ENCODE data around the gene IMPG2. TPM values are rescaled to one million over a fixed set of nuclear protein-coding genes. Genes with fewer than 3 reads are reported as not detected.

Gene IMPG2
- total RNA-seq, 5 donors from 2014 or later (not counting 1 experiment from before 2014, with no cell fraction given) = 0.56 to 0.88 (median 0.76) TPM

- no peaks in the 10 kb centered on the region for H3K4me1 Mint-ChIP-seq
- H3K27me3 Mint-ChIP-seq = no peaks in the 10 kb centered on the region
- no peaks in the 10 kb centered on the region for H3K27me3 ChIP-seq (replicated peaks in 1 of 2; ENCODE audit: control insufficient read depth in 2 of 2, extremely low read depth in 1 of 2, insufficient read depth in 2 of 2, low read length in 1 of 2)
- POLR2A ChIA-PET = interaction anchor here in 1 of 2 donors (0.6 kb wide), 1 partner anchor 11 kb away, joined by 3 read pairs; no protein-coding TSS in a partner anchor
- ATAC-seq (replicated peaks in 1 of 4) (no peak), DNase-seq (no peak)
- H3K9me3 ChIP-seq = no peaks in the 10 kb centered on the region
- H3K36me3 Mint-ChIP-seq = peaks cover 33% of the 10 kb centered on the region
- no peak overlapping the region for H3K27ac Mint-ChIP-seq
- no peak overlapping the region for H3K4me3 Mint-ChIP-seq
- WGBS (ENCODE audit: insufficient coverage) = no CpG with 5 or more reads among the region's 5 CpGs
- H3K27ac ChIP-seq (ENCODE audit: low read length) = no peak overlapping the region
- CTCF ChIA-PET = no interaction called here
- H3K4me3 ChIP-seq (ENCODE audit: control insufficient read depth in 1 of 2, extremely low read depth in 1 of 2, low read length in 1 of 2) = no peak overlapping the region
- H3K4me1 ChIP-seq (ENCODE audit: control insufficient read depth in 1 of 2, extremely low read depth in 1 of 2, insufficient read depth in 2 of 2, low read length in 2 of 2) = no peaks in the 10 kb centered on the region
- H3K9me3 Mint-ChIP-seq = peaks cover 0 to 1% (median 0%) of the 10 kb centered on the region in 3 donors
- no peaks in the 10 kb centered on the region for H3K36me3 ChIP-seq (ENCODE audit: control insufficient read depth in 2 of 2, extremely low read depth in 1 of 2, insufficient read depth in 1 of 2, low read length in 1 of 2)
Observed at GRCh38 chr3:101270149-101270548, 50.2 kb downstream of the IMPG2 start.

GRCh38 chr3:101268971-101269671, 51.3 kb downstream of the IMPG2 start:
- Histone ChIP-seq H3K27me3 (replicated peaks in 1 of 2; ENCODE audit: control insufficient read depth in 2 of 2, extremely low read depth in 1 of 2, insufficient read depth in 2 of 2, low read length in 1 of 2) (no peaks in the 10 kb centered on the region), H3K27ac (ENCODE audit: low read length) (no peak overlapping the region), H3K4me1 (ENCODE audit: control insufficient read depth in 1 of 2, extremely low read depth in 1 of 2, insufficient read depth in 2 of 2, low read length in 2 of 2) (no peaks in the 10 kb centered on the region), H3K4me3 (ENCODE audit: control insufficient read depth in 1 of 2, extremely low read depth in 1 of 2, low read length in 1 of 2) (no peak overlapping the region), H3K9me3 (no peaks in the 10 kb centered on the region), H3K36me3 (ENCODE audit: control insufficient read depth in 2 of 2, extremely low read depth in 1 of 2, insufficient read depth in 1 of 2, low read length in 1 of 2) (no peaks in the 10 kb centered on the region)
- POLR2A ChIA-PET = interaction anchor here (0.6 to 0.7 kb wide), 2 partner anchors 12 to 242 kb away, joined by 3 to 4 read pairs; no protein-coding TSS in a partner anchor
- H3K9me3 Mint-ChIP-seq = peaks cover 0 to 9% (median 0%) of the 10 kb centered on the region in 3 donors
- no CpG with 5 or more reads among the region's 3 CpGs for WGBS (ENCODE audit: insufficient coverage)
- DNase-seq (no peak), ATAC-seq (replicated peaks in 1 of 4) (no peak)
- no peaks in the 10 kb centered on the region for H3K4me1 Mint-ChIP-seq
- CTCF ChIA-PET = interaction anchor here in 1 of 2 donors (0.6 kb wide), 1 partner anchor 140 kb away, joined by 3 read pairs; no protein-coding TSS in a partner anchor
- H3K27ac Mint-ChIP-seq = no peak overlapping the region
- no peak overlapping the region for H3K4me3 Mint-ChIP-seq
- H3K36me3 Mint-ChIP-seq = peaks cover 33% of the 10 kb centered on the region
- no peaks in the 10 kb centered on the region for H3K27me3 Mint-ChIP-seq

GRCh38 chr3:101268141-101268540, 52.2 kb downstream of the IMPG2 start:
- H3K4me3 Mint-ChIP-seq = no peak overlapping the region
- Histone ChIP-seq H3K9me3 (no peaks in the 10 kb centered on the region), H3K36me3 (ENCODE audit: control insufficient read depth in 2 of 2, extremely low read depth in 1 of 2, insufficient read depth in 1 of 2, low read length in 1 of 2) (no peaks in the 10 kb centered on the region), H3K27ac (ENCODE audit: low read length) (no peak overlapping the region), H3K27me3 (replicated peaks in 1 of 2; ENCODE audit: control insufficient read depth in 2 of 2, extremely low read depth in 1 of 2, insufficient read depth in 2 of 2, low read length in 1 of 2) (no peaks in the 10 kb centered on the region), H3K4me1 (ENCODE audit: control insufficient read depth in 1 of 2, extremely low read depth in 1 of 2, insufficient read depth in 2 of 2, low read length in 2 of 2) (no peaks in the 10 kb centered on the region), H3K4me3 (ENCODE audit: control insufficient read depth in 1 of 2, extremely low read depth in 1 of 2, low read length in 1 of 2) (no peak overlapping the region)
- H3K27ac Mint-ChIP-seq = no peak overlapping the region
- ATAC-seq (replicated peaks in 1 of 4) (no peak), DNase-seq (no peak)
- H3K36me3 Mint-ChIP-seq = peaks cover 37% of the 10 kb centered on the region
- ChIA-PET POLR2A (no interaction called here), CTCF (interaction anchor here in 1 of 2 donors (0.6 kb wide), 1 partner anchor 139 kb away, joined by 3 read pairs; no protein-coding TSS in a partner anchor)
- 100% methylated on average over 1 of the region's 2 CpGs for WGBS (ENCODE audit: insufficient coverage)
- H3K9me3 Mint-ChIP-seq = peaks cover 0 to 10% (median 0%) of the 10 kb centered on the region in 3 donors
- no peaks in the 10 kb centered on the region for H3K27me3 Mint-ChIP-seq
- no peaks in the 10 kb centered on the region for H3K4me1 Mint-ChIP-seq

- no peak overlapping the region for H3K4me3 ChIP-seq (ENCODE audit: control insufficient read depth in 1 of 2, extremely low read depth in 1 of 2, low read length in 1 of 2)
- Mint-ChIP-seq H3K36me3 (peaks cover 23% of the 10 kb centered on the region), H3K4me1 (peaks cover 0 to 2% (median 0%) of the 10 kb centered on the region in 3 donors), H3K27me3 (no peaks in the 10 kb centered on the region), H3K27ac (no peak overlapping the region), H3K9me3 (peaks cover 0 to 10% (median 0%) of the 10 kb centered on the region in 3 donors), H3K4me3 (no peak overlapping the region)
- no peak for ATAC-seq (replicated peaks in 1 of 4)
- no peaks in the 10 kb centered on the region for H3K4me1 ChIP-seq (ENCODE audit: control insufficient read depth in 1 of 2, extremely low read depth in 1 of 2, insufficient read depth in 2 of 2, low read length in 2 of 2)
- H3K27me3 ChIP-seq (replicated peaks in 1 of 2; ENCODE audit: control insufficient read depth in 2 of 2, extremely low read depth in 1 of 2, insufficient read depth in 2 of 2, low read length in 1 of 2) = no peaks in the 10 kb centered on the region
- H3K27ac ChIP-seq (ENCODE audit: low read length) = no peak overlapping the region
- DNase-seq = no peak
- H3K9me3 ChIP-seq = no peaks in the 10 kb centered on the region
- H3K36me3 ChIP-seq (ENCODE audit: control insufficient read depth in 2 of 2, extremely low read depth in 1 of 2, insufficient read depth in 1 of 2, low read length in 1 of 2) = no peaks in the 10 kb centered on the region
- POLR2A ChIA-PET = no interaction called here
- CTCF ChIA-PET = no interaction called here
Observed at GRCh38 chr3:101266566-101266965, 53.8 kb downstream of the IMPG2 start.

GRCh38 chr3:101266071-101266470, 54.3 kb downstream of the IMPG2 start:
- Histone ChIP-seq H3K36me3 (ENCODE audit: control insufficient read depth in 2 of 2, extremely low read depth in 1 of 2, insufficient read depth in 1 of 2, low read length in 1 of 2) (no peaks in the 10 kb centered on the region), H3K4me1 (ENCODE audit: control insufficient read depth in 1 of 2, extremely low read depth in 1 of 2, insufficient read depth in 2 of 2, low read length in 2 of 2) (no peaks in the 10 kb centered on the region), H3K27ac (ENCODE audit: low read length) (no peak overlapping the region), H3K27me3 (replicated peaks in 1 of 2; ENCODE audit: control insufficient read depth in 2 of 2, extremely low read depth in 1 of 2, insufficient read depth in 2 of 2, low read length in 1 of 2) (no peaks in the 10 kb centered on the region), H3K9me3 (no peaks in the 10 kb centered on the region), H3K4me3 (ENCODE audit: control insufficient read depth in 1 of 2, extremely low read depth in 1 of 2, low read length in 1 of 2) (no peak overlapping the region)
- H3K9me3 Mint-ChIP-seq = peaks cover 0 to 10% (median 0%) of the 10 kb centered on the region in 3 donors
- POLR2A ChIA-PET = no interaction called here
- peaks cover 0 to 2% (median 0%) of the 10 kb centered on the region in 3 donors for H3K4me1 Mint-ChIP-seq
- H3K27me3 Mint-ChIP-seq = no peaks in the 10 kb centered on the region
- DNase-seq = no peak
- H3K36me3 Mint-ChIP-seq = peaks cover 20% of the 10 kb centered on the region
- no peak overlapping the region for H3K4me3 Mint-ChIP-seq
- no peak for ATAC-seq (replicated peaks in 1 of 4)
- CTCF ChIA-PET = no interaction called here
- no peak overlapping the region for H3K27ac Mint-ChIP-seq

GRCh38 chr3:101262393-101263240, 57.8 kb downstream of the IMPG2 start:
- H3K4me1 ChIP-seq (ENCODE audit: control insufficient read depth in 1 of 2, extremely low read depth in 1 of 2, insufficient read depth in 2 of 2, low read length in 2 of 2) = no peaks in the 10 kb centered on the region
- H3K36me3 ChIP-seq (ENCODE audit: control insufficient read depth in 2 of 2, extremely low read depth in 1 of 2, insufficient read depth in 1 of 2, low read length in 1 of 2) = no peaks in the 10 kb centered on the region
- no peak overlapping the region for H3K4me3 ChIP-seq (ENCODE audit: control insufficient read depth in 1 of 2, extremely low read depth in 1 of 2, low read length in 1 of 2)
- H3K9me3 ChIP-seq = no peaks in the 10 kb centered on the region
- ChIA-PET POLR2A (no interaction called here), CTCF (no interaction called here)
- Mint-ChIP-seq H3K9me3 (peaks cover 0 to 10% (median 0%) of the 10 kb centered on the region in 3 donors), H3K27me3 (no peaks in the 10 kb centered on the region), H3K4me1 (peaks cover 0 to 2% (median 0%) of the 10 kb centered on the region in 3 donors), H3K36me3 (peaks cover 24% of the 10 kb centered on the region), H3K27ac (no peak overlapping the region), H3K4me3 (no peak overlapping the region)
- H3K27ac ChIP-seq (ENCODE audit: low read length) = no peak overlapping the region
- DNase-seq (no peak), ATAC-seq (replicated peaks in 1 of 4) (no peak)
- no peaks in the 10 kb centered on the region for H3K27me3 ChIP-seq (replicated peaks in 1 of 2; ENCODE audit: control insufficient read depth in 2 of 2, extremely low read depth in 1 of 2, insufficient read depth in 2 of 2, low read length in 1 of 2)
